Measurements from ENCODE around the gene SEPTIN5. TPM values are rescaled to one million over a fixed set of nuclear protein-coding genes. Genes with fewer than 3 reads are reported as not detected.

The SEPTIN5 gene
- total RNA-seq, 1 donor from 2014 or later = 5.0 TPM

- H3K9me3 ChIP-seq (ENCODE audit: low read depth) = no peaks in the 10 kb centered on the region
- peak; percentile 63 for DNase-seq (ENCODE audit: low spot score)
- H3K27ac Mint-ChIP-seq = no peak overlapping the region
Measured at GRCh38 chr22:19755145-19755710, 40.9 kb downstream of the SEPTIN5 start.

GRCh38 chr22:19755722-19756287, 41.5 kb downstream of the SEPTIN5 start:
- H3K9ac ChIP-seq = no peak overlapping the region
- H4K20me1 ChIP-seq (ENCODE audit: low read depth) = peaks cover 61% of the 10 kb centered on the region
- peaks cover 98% of the 10 kb centered on the region for H3K27me3 ChIP-seq
- no peak overlapping the region for H3K27ac ChIP-seq
- peaks cover 21% of the 10 kb centered on the region for H3K4me1 Mint-ChIP-seq
- DNase-seq (ENCODE audit: low spot score) = no peak
- no peaks in the 10 kb centered on the region for H3K36me3 Mint-ChIP-seq
- peaks cover 38% of the 10 kb centered on the region for H3K4me1 ChIP-seq
- H3F3A ChIP-seq (ENCODE audit: low read depth) = peaks cover 26% of the 10 kb centered on the region
- H3K27me3 Mint-ChIP-seq (ENCODE audit: insufficient read depth, low read depth) = peaks cover 65% of the 10 kb centered on the region
- H3K36me3 ChIP-seq = no peaks in the 10 kb centered on the region
- peak overlapping the region; percentile 70 for H3K4me3 Mint-ChIP-seq
- H3K27ac Mint-ChIP-seq = no peak overlapping the region
- H2AFZ ChIP-seq (replicated peaks) = no peak overlapping the region
- peak; percentile 92 for TF ChIP-seq EZH2 (IDR thresholded peaks at IDR 0.05)
- TF ChIP-seq EZH2phosphoT487 (IDR thresholded peaks at IDR 0.05) = peak; percentile 73
- TF ChIP-seq, protein P1, sequence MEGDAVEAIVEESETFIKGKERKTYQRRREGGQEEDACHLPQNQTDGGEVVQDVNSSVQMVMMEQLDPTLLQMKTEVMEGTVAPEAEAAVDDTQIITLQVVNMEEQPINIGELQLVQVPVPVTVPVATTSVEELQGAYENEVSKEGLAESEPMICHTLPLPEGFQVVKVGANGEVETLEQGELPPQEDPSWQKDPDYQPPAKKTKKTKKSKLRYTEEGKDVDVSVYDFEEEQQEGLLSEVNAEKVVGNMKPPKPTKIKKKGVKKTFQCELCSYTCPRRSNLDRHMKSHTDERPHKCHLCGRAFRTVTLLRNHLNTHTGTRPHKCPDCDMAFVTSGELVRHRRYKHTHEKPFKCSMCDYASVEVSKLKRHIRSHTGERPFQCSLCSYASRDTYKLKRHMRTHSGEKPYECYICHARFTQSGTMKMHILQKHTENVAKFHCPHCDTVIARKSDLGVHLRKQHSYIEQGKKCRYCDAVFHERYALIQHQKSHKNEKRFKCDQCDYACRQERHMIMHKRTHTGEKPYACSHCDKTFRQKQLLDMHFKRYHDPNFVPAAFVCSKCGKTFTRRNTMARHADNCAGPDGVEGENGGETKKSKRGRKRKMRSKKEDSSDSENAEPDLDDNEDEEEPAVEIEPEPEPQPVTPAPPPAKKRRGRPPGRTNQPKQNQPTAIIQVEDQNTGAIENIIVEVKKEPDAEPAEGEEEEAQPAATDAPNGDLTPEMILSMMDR (IDR thresholded peaks at IDR 0.05) = no peak
- H3K9me3 Mint-ChIP-seq = no peaks in the 10 kb centered on the region
- no peaks in the 10 kb centered on the region for H3K9me3 ChIP-seq (ENCODE audit: low read depth)
- no peaks in the 10 kb centered on the region for H3K79me2 ChIP-seq (ENCODE audit: low read depth)
- peak overlapping the region; percentile 76 for H3K4me2 ChIP-seq
- H3K4me3 ChIP-seq = peak overlapping the region; percentile 38

More at GRCh38 chr22:19755145-19755710, 40.9 kb downstream of the SEPTIN5 start:
- Histone ChIP-seq H3K4me3 (peak overlapping the region; percentile 38), H3K36me3 (no peaks in the 10 kb centered on the region), H3K27ac (no peak overlapping the region), H3K9ac (no peak overlapping the region), H4K20me1 (ENCODE audit: low read depth) (peaks cover 60% of the 10 kb centered on the region), H3K79me2 (ENCODE audit: low read depth) (no peaks in the 10 kb centered on the region), H3K4me2 (peak overlapping the region; percentile 76), H3F3A (ENCODE audit: low read depth) (peaks cover 26% of the 10 kb centered on the region), H3K27me3 (peaks cover 94% of the 10 kb centered on the region), H3K4me1 (peaks cover 43% of the 10 kb centered on the region), H2AFZ (replicated peaks) (no peak overlapping the region)
- Mint-ChIP-seq H3K36me3 (no peaks in the 10 kb centered on the region), H3K4me1 (peaks cover 20% of the 10 kb centered on the region), H3K4me3 (peak overlapping the region; percentile 18), H3K27me3 (ENCODE audit: insufficient read depth, low read depth) (peaks cover 64% of the 10 kb centered on the region), H3K9me3 (no peaks in the 10 kb centered on the region)
- TF ChIP-seq, protein P1 (IDR thresholded peaks at IDR 0.05) = no peak
- TF ChIP-seq EZH2phosphoT487 (IDR thresholded peaks at IDR 0.05) (peak; percentile 95), EZH2 (IDR thresholded peaks at IDR 0.05) (peak; percentile 99)

DNA sequence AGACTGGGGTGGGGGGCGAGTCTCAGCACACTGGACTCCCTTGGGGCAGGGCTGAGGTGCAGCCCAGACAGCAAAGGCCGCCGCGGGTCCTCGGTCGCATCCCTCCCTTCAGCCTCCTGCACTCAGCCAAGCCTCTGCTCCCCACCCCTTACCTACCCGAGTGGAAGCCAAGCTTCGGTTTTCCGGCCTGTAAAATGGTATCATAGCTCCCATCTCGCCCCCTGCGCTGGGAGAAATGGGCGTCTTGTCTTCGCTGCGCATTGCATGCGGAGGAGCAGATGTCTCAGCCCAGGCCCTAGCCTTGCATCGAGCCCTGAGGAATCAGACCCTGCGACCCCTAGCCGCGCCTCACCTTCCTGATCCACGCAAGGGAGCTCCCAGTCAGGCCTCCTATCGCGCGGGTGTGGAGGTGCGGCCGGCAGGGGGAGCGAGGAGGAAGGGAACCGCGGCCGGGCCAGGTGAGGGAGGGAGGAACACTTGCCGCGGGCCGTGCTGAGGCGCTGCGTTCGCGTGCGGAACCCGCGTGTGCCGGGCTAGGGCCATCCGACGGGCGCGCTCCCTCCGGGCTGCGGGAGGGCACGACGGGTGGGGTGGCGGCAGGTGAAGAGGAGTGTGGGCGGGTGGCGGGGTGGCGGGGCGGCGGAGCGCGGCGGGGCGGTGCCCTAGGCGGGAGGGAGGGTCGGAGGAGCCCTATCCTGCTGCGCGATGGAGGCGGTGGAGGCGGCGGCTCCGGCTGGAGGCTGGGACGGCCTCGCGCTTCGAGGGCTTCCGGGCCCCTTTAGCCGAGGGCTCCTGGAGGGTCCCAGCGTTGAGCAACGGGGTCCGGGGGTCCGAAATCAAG, 42.2 kb downstream of the SEPTIN5 start:
- H3K27ac Mint-ChIP-seq = no peak overlapping the region
- peak overlapping the region; percentile 59 for H3K4me2 ChIP-seq
- peak; percentile 94 for TF ChIP-seq EZH2 (IDR thresholded peaks at IDR 0.05)
- TF ChIP-seq, protein P1 (IDR thresholded peaks at IDR 0.05) = peak; percentile 57
- TF ChIP-seq EZH2phosphoT487 (IDR thresholded peaks at IDR 0.05) = peak; percentile 78
- H3K9me3 ChIP-seq (ENCODE audit: low read depth) = no peaks in the 10 kb centered on the region
- peaks cover 24% of the 10 kb centered on the region for H3F3A ChIP-seq (ENCODE audit: low read depth)
- peak overlapping the region; percentile 19 for H3K4me3 ChIP-seq
- H3K9me3 Mint-ChIP-seq = no peaks in the 10 kb centered on the region
- peaks cover 62% of the 10 kb centered on the region for H4K20me1 ChIP-seq (ENCODE audit: low read depth)
- peaks cover 37% of the 10 kb centered on the region for H3K4me1 ChIP-seq
- peak overlapping the region; percentile 65 for H3K4me3 Mint-ChIP-seq
- peaks cover 22% of the 10 kb centered on the region for H3K4me1 Mint-ChIP-seq
- DNase-seq (ENCODE audit: low spot score) = peak; percentile 74
- peaks cover 63% of the 10 kb centered on the region for H3K27me3 Mint-ChIP-seq (ENCODE audit: insufficient read depth, low read depth)
- H3K27ac ChIP-seq = no peak overlapping the region
- H3K9ac ChIP-seq = no peak overlapping the region
- H3K27me3 ChIP-seq = peaks cover 99% of the 10 kb centered on the region
- no peak overlapping the region for H2AFZ ChIP-seq (replicated peaks)
- H3K79me2 ChIP-seq (ENCODE audit: low read depth) = no peaks in the 10 kb centered on the region
- H3K36me3 ChIP-seq = no peaks in the 10 kb centered on the region
- H3K36me3 Mint-ChIP-seq = no peaks in the 10 kb centered on the region
